ENCODE data around the gene PRAMEF8.
"Not testable (repeated sequence)": the region's sequence is repeated elsewhere in the genome, so short reads cannot be mapped to it uniquely, and the experiment has no call there.

Gene PRAMEF8

GRCh38 chr1:13285037-13285436 lies at the start of gene PRAMEF8:
PRAMEF8 (minus strand) TSS chr1:13285137; CDS start chr1:13284091, 1,046 bp downstream.
- DNase-seq = not testable (repeated sequence)

GRCh38 chr1:13315281-13315680 lies 30.3 kb upstream of the PRAMEF8 start, which contains the start of gene PRAMEF15:
PRAMEF15 (plus strand) TSS chr1:13315581; CDS start chr1:13318408, 2,827 bp downstream.
- not testable (repeated sequence) for DNase-seq

- DNase-seq = not testable (repeated sequence)
Observed at GRCh38 chr1:13303239-13303638, 18.3 kb upstream of the PRAMEF8 start, which contains the start of gene PRAMEF33. PRAMEF33 (plus strand) TSS chr1:13303539; CDS start chr1:13305955, 2,416 bp downstream.

- DNase-seq = not testable (repeated sequence)
Observed at GRCh38 chr1:13302197-13302596, 17.3 kb upstream of the PRAMEF8 start.

GRCh38 chr1:13298699-13299098 lies 13.8 kb upstream of the PRAMEF8 start:
- DNase-seq = not testable (repeated sequence)

- DNase-seq = not testable (repeated sequence)
Observed at GRCh38 chr1:13297216-13297931, 12.4 kb upstream of the PRAMEF8 start.

GRCh38 chr1:13289030-13289429 lies 4.1 kb upstream of the PRAMEF8 start:
- not testable (repeated sequence) for DNase-seq

- not testable (repeated sequence) for DNase-seq
Observed at GRCh38 chr1:13279617-13280016, 5.3 kb downstream of the PRAMEF8 start.

- not testable (repeated sequence) for DNase-seq
Observed at GRCh38 chr1:13277016-13277415, 7.9 kb downstream of the PRAMEF8 start.

GRCh38 chr1:13265124-13265523 lies 19.8 kb downstream of the PRAMEF8 start:
- not testable (repeated sequence) for DNase-seq

GRCh38 chr1:13253898-13254297 lies 31.0 kb downstream of the PRAMEF8 start, which contains the start of gene PRAMEF5:
PRAMEF5 (plus strand) TSS chr1:13254198; CDS start chr1:13259269, 5,071 bp downstream.
- not testable (repeated sequence) for DNase-seq

- DNase-seq = not testable (repeated sequence)
Observed at GRCh38 chr1:13247122-13247521, 37.8 kb downstream of the PRAMEF8 start.

GRCh38 chr1:13246554-13246871 lies 38.4 kb downstream of the PRAMEF8 start:
- DNase-seq = not testable (repeated sequence)

- not testable (repeated sequence) for DNase-seq
Observed at GRCh38 chr1:13245841-13246553, 38.9 kb downstream of the PRAMEF8 start.

GRCh38 chr1:13243536-13244263 lies 41.2 kb downstream of the PRAMEF8 start:
- not testable (repeated sequence) for DNase-seq

GRCh38 chr1:13239633-13240032 lies 45.3 kb downstream of the PRAMEF8 start:
- not testable (repeated sequence) for DNase-seq

GRCh38 chr1:13237572-13237971 lies 47.4 kb downstream of the PRAMEF8 start:
- not testable (repeated sequence) for DNase-seq

- not testable (repeated sequence) for DNase-seq
Observed at GRCh38 chr1:13234057-13234456, 50.9 kb downstream of the PRAMEF8 start.

GRCh38 chr1:13232056-13232455 lies 52.9 kb downstream of the PRAMEF8 start:
- not testable (repeated sequence) for DNase-seq
